Endothelial cell (in vitro differentiated cells): ENCODE data around the gene TMEM158. TPM values are rescaled to one million over a fixed set of nuclear protein-coding genes. Genes with fewer than 3 reads are reported as not detected.

ENCODE experiments used
- DNase-seq: peaks from one replicate; pipeline ENCODE4 v3.0.0; 2021; ENCODE audit warnings: low spot score
- H3K27ac Mint-ChIP-seq: one replicate; pipeline ENCODE4 v1.8.0; 2021; ENCODE audit warnings: mixed read lengths, inconsistent platforms; ENCODE audit not compliant: unreplicated experiment
- H3K27me3 Mint-ChIP-seq: one replicate; pipeline ENCODE4 v1.8.0; 2021; ENCODE audit warnings: mild to moderate bottlenecking, moderate library complexity, mixed read lengths, inconsistent platforms; ENCODE audit not compliant: unreplicated experiment
- H3K36me3 Mint-ChIP-seq: one replicate; pipeline ENCODE4 v1.8.0; 2021; ENCODE audit warnings: mild to moderate bottlenecking, low read depth, mixed read lengths, inconsistent platforms; ENCODE audit not compliant: unreplicated experiment
- H3K4me1 Mint-ChIP-seq: one replicate; pipeline ENCODE4 v1.8.0; 2021; ENCODE audit warnings: mild to moderate bottlenecking, mixed read lengths, inconsistent platforms; ENCODE audit not compliant: unreplicated experiment
- H3K4me3 Mint-ChIP-seq: one replicate; pipeline ENCODE4 v1.8.0; 2021; ENCODE audit warnings: mild to moderate bottlenecking, mixed read lengths, inconsistent platforms; ENCODE audit not compliant: unreplicated experiment
- H3K9me3 Mint-ChIP-seq: one replicate; pipeline ENCODE4 v1.8.0; 2021; ENCODE audit warnings: mixed read lengths, inconsistent platforms; ENCODE audit not compliant: unreplicated experiment
- total RNA-seq: library from RNA; stranded (reverse); fragmentation: NEBNext Ultra II Directional; extraction: Animal tissue kit (Norgen Biotek cat#: 25700); gene quantifications from one replicate; pipeline ENCODE4 v1.2.1, GENCODE V29; 2021; ENCODE audit not compliant: unreplicated experiment
- TF ChIP-seq, protein P1 (sequence below): fragments of 200-600 bp; sonication (generic); IDR thresholded peaks from one replicate; pipeline ENCODE4 v1.5.0; 2021; ENCODE audit warnings: antibody characterized with exemption; ENCODE audit not compliant: unreplicated experiment

The TMEM158 gene
- total RNA-seq, 1 donor from 2014 or later: 7.3 TPM

DNA sequence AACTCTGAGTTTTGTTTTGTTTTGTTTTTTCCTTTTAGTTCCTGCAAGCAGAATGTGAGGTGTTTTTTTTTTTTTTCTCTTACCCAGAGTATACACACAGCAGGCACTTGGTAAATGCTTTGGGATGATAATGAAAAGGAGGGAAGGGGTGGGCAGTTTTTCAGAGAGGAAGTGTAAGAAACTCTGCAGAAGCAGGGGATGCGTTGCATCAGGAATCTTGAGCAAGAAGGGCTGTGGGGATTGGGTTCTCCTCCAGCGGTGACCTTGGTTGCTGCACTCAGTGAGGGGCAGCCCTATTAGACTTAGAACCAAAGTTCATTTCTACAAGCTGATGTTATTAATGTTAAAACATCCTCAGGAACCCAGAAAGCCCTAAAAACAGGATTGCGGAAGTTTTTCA, 32.2 kb upstream of the TMEM158 start:
- TF ChIP-seq, protein P1, sequence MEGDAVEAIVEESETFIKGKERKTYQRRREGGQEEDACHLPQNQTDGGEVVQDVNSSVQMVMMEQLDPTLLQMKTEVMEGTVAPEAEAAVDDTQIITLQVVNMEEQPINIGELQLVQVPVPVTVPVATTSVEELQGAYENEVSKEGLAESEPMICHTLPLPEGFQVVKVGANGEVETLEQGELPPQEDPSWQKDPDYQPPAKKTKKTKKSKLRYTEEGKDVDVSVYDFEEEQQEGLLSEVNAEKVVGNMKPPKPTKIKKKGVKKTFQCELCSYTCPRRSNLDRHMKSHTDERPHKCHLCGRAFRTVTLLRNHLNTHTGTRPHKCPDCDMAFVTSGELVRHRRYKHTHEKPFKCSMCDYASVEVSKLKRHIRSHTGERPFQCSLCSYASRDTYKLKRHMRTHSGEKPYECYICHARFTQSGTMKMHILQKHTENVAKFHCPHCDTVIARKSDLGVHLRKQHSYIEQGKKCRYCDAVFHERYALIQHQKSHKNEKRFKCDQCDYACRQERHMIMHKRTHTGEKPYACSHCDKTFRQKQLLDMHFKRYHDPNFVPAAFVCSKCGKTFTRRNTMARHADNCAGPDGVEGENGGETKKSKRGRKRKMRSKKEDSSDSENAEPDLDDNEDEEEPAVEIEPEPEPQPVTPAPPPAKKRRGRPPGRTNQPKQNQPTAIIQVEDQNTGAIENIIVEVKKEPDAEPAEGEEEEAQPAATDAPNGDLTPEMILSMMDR: no peak
- Mint-ChIP-seq H3K4me3 (no peak overlapping the region), H3K27ac (no peak overlapping the region), H3K4me1 (no peaks in the 10 kb centered on the region), H3K36me3 (no peaks in the 10 kb centered on the region), H3K9me3 (no peaks in the 10 kb centered on the region), H3K27me3 (peaks cover 3% of the 10 kb centered on the region)
- no peak for DNase-seq

GRCh38 chr3:45253316-45253715, 27.2 kb upstream of the TMEM158 start:
- H3K27me3 Mint-ChIP-seq: no peaks in the 10 kb centered on the region
- no peaks in the 10 kb centered on the region for H3K36me3 Mint-ChIP-seq
- H3K9me3 Mint-ChIP-seq: no peaks in the 10 kb centered on the region
- no peak for DNase-seq
- H3K4me1 Mint-ChIP-seq: no peaks in the 10 kb centered on the region
- H3K4me3 Mint-ChIP-seq: no peak overlapping the region
- H3K27ac Mint-ChIP-seq: no peak overlapping the region
- TF ChIP-seq, protein P1: no peak

GRCh38 chr3:45252826-45253225, 26.7 kb upstream of the TMEM158 start:
- no peaks in the 10 kb centered on the region for H3K4me1 Mint-ChIP-seq
- TF ChIP-seq, protein P1: no peak
- no peak overlapping the region for H3K4me3 Mint-ChIP-seq
- no peak for DNase-seq
- H3K36me3 Mint-ChIP-seq: no peaks in the 10 kb centered on the region
- H3K27me3 Mint-ChIP-seq: no peaks in the 10 kb centered on the region
- no peak overlapping the region for H3K27ac Mint-ChIP-seq
- H3K9me3 Mint-ChIP-seq: no peaks in the 10 kb centered on the region

GRCh38 chr3:45249391-45249790, 23.3 kb upstream of the TMEM158 start:
- Mint-ChIP-seq H3K4me3 (no peak overlapping the region), H3K36me3 (no peaks in the 10 kb centered on the region), H3K9me3 (no peaks in the 10 kb centered on the region), H3K4me1 (no peaks in the 10 kb centered on the region), H3K27me3 (no peaks in the 10 kb centered on the region), H3K27ac (no peak overlapping the region)
- DNase-seq: no peak
- TF ChIP-seq, protein P1: no peak

- Mint-ChIP-seq H3K27me3 (no peaks in the 10 kb centered on the region), H3K4me3 (no peak overlapping the region)
- DNase-seq: no peak
Measured at GRCh38 chr3:45246241-45246640, 20.2 kb upstream of the TMEM158 start.

More at GRCh38 chr3:45246241-45246640, 20.2 kb upstream of the TMEM158 start:
- Mint-ChIP-seq H3K27ac (no peak overlapping the region), H3K4me1 (no peaks in the 10 kb centered on the region), H3K9me3 (no peaks in the 10 kb centered on the region), H3K36me3 (no peaks in the 10 kb centered on the region)
- TF ChIP-seq, protein P1: no peak
